Renal cortex interstitium (tissue), 11 donors: ENCODE data around the gene CLEC2L. TPM values are rescaled to one million over a fixed set of nuclear protein-coding genes. Genes with fewer than 3 reads are reported as not detected.
"Not testable (repeated sequence)": the region's sequence is repeated elsewhere in the genome, so short reads cannot be mapped to it uniquely, and the experiment has no call there.

Source experiments
- DNase-seq, 11 donors: peaks; one replicate each; pipeline ENCODE4 v3.0.0-alpha.2; 2013; ENCODE audit warnings: low read depth in 9 of 11, low spot score in 4 of 11; ENCODE audit errors: extremely low read depth in 1 of 11
- polyA plus RNA-seq, 3 donors: library from polyadenylated mRNA; unstranded; fragments of 120-200 nt; gene quantifications; one replicate each; pipeline ENCODE4 v1.2.1, GENCODE V29; 2013; ENCODE audit not compliant: insufficient read length in 3 of 3

CLEC2L gene
- polyA plus RNA-seq, 3 donors: 1.00 to 1.3 (median 1.0) TPM

DNA sequence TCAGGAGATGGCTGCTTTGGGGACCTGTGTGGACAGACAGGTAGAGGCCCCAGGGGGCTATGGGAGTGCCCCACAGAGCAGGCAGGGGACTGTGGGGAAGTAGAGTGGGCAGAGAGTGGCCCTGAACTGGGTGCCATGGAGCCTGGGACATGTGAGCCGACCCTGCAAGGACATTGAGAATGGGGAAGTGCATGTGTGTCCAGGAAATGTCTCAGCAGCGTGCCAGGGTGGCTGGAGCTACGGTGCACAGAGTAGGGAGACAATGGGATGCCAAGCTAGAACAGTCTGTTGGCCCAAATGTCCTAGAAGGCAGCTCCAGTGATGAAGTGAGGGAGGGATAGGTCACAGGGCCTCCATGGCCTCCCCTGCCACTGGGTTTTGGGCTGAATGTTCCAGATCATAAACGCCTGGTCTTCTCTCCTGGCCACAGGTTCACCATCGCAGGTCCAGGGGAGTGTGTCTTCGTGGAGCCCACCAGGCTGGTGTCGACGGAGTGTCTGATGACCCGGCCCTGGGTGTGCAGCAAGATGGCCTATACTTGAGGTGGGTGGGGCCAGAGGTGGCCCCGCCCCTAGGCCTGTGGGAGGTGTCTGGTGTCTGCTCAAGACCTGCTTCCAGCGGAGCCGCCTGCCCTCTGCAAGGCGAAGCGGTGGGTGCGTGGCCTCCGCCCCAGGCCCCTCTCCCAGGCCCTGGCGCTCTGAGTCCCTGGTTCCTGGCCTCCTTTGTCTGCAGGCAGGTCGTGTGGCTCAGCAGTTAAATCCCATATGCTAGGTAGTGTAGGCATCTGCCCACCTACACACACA, 20.5 kb downstream of the CLEC2L start:
- DNase-seq: no peak

DNA sequence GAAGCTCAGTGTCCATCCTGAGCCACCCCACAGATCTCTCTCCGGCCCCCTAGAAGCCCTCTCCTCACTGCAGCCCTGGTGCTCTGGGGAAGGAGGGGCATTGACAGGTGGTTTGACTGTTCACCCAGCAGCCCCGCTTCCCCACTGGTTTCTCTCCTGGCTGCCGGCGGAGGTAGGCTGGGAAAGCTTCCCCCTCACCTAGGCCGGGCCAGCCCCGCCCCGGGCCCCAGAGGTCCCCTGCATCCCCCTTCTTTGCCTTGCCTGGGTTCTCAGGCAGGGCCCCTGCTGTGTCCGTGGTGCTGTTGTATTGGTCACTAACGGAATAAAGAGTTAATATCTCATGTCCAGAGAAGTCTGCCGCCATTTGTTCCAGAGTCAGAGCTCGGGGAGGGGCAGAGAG, 21.2 kb downstream of the CLEC2L start:
- no peak for DNase-seq

DNA sequence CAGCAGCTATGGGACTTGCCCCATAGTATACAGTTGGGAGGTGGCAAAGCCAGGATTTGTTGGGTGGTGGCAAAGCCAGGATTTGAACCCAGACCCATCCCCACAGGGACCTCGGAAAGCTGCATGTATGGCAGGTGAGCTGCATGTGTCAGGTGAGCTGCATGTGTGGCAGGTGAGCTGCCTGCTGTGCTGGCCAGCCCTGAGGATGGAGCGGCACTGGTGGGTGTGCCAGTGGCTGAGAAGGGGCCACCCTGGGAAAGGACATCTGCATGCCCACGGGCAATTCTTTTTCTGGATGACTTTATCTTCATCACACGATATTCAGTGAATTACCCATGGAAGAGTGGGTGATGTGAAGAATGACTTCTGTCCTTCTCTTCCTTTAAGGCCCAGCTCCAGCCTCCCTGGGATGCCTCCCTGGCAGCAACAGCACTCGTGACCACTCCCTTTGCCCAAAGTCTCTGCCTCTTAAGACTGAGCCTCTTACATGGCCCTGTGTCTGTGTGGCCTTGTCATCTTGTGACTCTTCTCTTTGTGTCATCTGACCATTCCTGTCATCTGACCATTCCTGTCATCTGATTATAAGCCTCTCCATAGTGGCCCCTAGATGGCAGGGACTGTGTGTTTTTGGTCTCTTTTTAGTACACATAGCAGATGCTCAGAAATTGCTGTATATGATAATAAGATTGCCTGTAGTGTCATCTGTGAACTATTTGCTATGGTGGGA, 25.0 kb downstream of the CLEC2L start:
- no peak for DNase-seq

DNA sequence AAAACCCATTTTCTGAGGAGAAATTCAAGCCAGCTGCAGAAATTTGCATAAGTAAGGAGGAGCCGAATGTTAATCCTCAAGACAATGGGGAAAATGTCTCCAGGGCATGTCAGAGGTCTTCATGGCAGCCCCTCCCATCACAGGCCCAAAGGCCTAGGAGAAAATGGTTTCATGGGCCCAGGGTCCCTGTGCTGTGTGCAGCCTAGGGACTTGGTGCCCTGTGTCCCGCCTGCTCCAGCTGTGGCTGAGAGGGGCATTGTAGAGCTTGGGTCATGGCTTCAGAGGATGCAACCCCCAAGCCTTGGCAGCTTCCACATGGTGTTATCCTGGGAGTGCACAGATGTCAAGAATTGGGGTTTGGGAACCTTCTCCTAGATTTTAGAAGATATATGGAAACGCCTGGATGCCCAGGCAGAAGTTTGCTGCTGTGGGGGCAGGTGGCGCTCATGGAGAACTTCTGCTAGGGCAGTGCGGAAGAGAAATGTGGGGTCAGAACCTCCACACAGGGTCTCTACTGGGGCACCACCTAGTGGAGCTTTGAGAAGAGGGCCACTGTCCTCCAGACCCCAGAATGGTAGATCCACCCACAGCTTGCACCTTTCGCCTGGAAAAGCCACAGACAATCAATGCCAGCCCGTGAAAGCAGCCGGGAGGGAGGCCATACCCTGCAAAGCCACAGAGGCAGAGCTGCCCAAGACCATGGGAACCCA, 30.7 kb downstream of the CLEC2L start:
- not testable (repeated sequence) for DNase-seq

DNA sequence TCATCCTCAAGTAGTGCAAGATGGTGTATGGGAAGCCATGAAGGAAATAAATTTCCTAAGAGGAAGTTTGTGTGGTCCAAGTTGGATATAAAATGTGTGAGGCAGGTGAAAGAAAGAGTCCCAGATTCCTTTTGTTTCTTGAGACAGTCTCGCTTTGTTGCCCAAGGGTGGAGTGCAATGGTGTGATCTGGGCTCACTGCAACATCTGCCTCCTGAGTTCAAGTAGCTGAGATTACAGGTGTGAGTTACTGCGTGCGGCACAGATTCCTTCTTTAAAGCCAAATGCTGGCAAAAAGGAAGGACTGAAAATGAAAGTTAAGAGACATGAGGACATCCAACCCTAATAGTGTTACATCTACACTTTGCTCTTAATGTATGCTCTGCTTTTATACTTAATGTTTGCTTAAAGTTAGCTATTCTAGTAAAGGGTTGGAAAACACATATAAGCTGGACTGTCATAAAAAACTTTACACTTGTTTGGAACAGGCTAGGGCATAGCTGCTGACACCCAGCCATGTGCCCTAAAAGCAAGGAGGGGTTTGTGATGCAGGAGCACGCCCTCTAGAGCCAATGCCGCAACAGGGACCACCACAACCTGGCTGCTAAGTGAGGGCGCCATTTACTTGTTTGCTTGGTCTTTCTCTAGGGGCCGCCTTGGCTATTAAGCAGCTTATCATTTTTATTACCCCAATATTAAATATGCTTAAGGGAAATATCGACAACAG, 34.5 kb downstream of the CLEC2L start:
- no peak for DNase-seq

DNA sequence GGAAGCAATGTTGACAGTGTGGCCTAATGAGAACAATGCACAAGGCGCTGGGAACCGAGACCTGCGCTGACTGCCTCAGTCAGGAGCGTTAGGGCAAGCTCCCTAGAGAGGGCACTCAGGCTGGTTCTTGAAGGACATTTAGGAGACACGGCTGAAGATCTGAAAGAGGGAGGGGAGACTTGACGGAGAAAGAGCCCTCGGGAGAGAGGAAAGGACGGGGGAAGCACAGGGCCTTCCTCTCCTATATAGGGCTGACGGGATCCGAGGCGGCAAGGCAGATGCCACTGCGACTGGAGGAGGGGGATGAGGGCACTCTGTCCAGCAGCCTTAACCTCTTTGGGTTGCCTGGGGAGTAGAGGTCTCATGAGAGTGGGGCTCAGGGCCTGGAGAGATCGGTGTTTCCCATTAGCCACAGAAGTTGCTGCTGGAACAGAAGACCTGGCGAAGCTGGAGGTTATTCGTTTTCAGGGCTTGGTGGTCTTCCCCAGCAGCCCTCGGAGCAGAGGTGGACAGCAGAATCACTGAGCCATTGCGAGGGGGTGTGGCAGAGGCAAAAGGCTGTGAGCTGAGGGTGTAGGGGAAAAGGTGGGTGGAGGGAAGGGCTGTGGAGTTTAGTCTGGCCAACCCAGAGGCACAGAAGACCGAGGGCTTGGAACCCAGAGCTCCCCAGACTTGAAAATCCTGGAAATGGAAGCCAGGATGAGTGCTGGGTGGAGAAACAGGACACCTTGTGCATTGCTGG, 36.0 kb downstream of the CLEC2L start:
- no peak for DNase-seq

DNA sequence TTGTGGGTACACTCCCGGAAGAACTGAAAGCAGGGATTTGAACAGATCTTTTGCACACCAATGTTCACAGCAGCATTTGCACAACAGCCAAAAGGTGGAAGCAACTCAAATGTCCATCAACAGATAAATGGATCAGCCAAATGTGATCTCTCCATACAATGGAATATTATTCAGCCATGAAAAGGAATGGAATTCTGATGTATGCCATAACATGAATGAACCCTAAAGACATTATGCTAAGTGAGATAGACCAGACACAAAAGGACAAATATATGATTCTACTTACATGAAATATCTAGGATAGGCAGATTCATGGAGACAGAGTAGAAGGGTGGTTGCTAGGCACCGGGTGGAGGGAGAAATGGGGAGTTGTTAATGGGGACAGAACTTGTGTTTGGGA, 36.7 kb downstream of the CLEC2L start:
- no peak for DNase-seq

DNA sequence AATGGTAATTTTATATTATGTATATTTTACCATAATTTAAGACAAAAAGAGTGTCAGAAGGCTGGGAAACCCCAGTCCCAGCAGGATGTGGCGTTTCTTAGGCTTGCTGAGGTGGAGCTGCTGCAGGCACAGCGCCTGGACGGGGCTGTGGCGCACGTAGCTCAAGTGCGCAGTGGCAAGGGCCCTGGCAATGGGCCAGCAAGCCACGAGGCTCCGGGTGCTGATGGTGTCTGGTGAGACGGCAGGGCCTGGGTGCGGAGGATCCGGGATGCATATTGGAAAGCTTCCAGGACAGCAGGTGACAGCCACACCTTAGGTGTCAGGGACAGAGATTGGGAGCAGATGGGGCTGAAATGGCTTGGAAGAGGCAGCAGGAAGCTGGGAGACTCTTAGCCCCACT, 37.2 kb downstream of the CLEC2L start:
- no peak for DNase-seq

DNA sequence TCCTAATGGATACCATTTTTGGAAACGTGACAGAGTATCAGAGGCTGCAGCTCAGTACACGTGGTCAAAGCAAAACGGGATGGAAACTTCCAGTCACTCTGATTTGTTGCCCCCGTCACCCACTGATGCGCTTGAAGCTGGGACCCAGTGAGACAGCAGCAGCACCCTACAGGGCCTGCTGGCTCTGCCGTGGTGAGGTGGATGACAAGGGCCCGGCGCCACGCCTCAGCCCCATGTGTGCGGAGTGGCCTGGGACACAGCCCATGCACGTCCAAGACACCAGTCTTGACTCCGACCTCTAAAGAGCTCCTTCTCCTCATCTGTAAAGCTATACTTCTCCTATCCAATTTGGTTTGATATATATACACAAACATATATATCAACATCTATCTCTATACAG, 39.0 kb downstream of the CLEC2L start:
- no peak for DNase-seq

DNA sequence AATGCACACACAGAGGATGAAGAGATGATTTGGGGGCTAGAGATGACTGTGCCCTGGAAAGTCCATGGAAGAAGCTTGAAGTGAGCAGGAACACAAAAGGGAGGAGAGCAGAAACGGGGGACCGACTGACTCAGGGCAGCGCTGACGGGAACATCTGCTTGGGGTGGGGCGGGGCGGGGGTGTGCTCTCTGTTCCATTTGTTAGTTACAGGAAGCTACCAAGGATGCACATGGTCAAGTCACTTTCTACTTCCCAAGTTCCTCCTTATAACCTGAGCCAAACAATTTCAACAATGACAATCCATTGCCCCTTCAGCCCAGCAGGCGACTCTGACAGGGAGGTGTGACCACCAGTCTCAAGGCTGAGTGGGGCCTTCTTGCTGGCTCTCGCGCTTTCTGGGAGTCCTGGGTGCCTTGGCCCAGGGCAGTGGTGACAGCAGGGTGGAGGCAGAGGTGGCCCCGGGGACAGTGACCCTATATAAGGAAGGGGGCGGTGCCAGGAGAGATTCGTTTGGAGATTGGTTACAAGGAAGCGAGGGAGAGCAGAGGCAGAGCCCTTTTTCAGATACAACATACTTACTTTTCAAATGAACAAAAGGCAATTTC, 39.6 kb downstream of the CLEC2L start:
- no peak for DNase-seq

DNA sequence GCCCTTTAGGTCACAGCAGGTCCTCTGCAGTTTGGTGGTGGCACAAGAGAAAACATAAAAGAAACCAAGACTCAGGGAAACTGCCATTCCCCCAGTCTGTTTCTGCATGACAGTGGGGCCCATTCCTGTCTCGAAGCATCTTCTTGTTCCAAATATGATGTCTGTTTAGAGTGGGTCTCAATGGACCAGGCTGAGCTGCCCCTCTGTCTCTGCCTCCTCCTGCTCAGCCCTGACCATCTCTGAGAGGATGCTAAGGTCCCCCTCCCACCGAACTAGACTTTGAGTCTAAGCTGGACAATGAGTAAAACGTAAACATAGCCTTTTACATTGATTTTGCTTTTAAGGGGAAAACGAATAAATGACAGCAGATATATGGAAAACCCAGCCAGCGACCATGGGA, 40.4 kb downstream of the CLEC2L start:
- DNase-seq: no peak

DNA sequence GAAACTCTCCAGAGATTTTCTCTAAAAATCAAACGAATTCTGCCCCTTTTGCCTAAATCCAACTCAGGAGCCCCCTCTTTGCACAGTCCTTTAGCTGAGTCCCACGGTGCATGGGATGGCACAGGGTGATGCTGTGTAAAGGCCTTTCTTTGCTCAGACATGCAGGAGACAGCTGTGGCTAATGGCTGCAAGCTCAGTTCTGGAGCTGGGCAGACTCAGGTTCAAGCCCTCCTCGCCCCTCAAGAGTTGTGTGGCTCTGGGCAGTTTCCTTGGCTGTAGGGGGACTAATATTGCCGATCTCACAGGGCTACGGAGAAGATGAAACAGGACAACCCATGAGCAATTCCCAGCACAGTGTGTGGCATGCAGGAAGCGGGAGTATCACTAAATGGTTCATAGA, 42.6 kb downstream of the CLEC2L start:
- no peak for DNase-seq

DNA sequence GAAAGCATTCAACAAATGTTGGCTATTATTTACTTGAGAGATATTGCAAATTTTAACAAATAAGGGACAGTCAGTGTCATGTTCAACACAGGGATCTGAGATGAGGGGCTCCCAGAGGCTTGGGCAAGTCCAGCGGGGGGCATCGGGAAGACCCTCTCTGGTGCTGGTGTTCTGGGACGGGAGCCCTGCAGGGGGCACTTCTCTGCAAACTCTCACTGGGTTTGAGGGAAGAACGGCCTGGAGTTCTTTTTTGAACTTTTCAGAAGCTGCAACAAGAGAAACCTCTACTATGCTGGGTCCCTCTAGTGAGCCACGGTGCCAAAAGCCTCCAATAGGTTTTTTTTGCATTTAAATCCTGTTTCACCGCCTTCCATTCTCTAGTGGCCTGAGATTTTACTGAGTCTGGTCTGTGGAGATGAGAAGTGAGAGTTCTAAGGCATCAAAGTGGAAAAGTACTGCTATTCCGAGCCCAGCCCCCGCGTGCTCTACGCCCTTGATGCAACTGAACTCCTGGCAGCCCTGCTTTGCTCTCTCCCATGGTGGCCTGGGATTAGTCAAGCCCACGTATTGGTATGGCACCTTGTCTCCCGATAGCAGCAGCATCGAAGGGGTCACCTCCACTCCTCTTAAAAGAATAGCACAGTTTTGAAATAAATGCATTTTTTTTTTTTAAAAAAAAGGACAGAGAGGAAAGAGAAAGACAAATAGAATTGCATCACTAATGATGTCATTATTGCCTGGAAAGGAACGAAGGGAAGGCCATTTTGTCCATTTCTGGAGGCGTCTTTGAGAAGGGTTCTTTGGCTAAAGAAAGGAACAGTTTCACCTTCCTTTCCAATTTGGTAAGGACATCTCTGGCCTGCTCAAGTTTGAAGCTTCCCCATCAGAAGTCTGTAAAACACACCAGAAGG, 43.5 kb downstream of the CLEC2L start:
- no peak for DNase-seq

DNA sequence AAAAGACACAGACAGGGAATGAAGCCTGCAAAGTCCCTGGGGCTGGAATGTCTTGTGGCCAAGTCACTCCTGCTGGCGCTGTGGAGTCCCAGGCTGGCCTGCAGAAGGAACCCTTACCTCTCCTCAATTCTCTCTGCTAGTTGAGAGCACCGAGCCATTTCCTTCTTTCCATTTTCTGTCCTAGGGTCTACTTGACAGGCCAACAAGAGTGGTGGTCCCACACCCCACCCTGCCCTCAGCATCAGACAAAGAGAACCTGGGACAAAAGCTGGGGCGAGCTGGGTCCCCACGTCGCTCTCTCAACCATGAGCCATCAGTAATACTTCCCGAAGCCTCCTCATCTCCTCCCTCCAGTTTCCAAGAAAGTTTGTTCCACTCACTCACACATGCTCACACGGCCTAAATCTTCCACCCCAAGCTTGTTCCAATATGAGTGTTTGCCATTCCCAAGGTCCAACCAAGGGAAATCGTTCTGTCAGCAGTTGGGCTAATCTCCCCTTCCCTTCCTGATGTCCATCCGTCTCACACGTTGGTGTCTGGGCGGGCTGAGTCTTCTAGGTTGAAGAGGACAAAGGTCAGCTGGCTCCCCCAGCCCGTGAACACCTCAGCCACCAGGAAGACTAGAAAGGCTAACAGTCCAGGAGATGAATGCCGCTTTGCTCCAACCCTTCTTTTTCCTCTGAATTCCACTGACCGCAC, 44.3 kb downstream of the CLEC2L start:
- DNase-seq: no peak

DNA sequence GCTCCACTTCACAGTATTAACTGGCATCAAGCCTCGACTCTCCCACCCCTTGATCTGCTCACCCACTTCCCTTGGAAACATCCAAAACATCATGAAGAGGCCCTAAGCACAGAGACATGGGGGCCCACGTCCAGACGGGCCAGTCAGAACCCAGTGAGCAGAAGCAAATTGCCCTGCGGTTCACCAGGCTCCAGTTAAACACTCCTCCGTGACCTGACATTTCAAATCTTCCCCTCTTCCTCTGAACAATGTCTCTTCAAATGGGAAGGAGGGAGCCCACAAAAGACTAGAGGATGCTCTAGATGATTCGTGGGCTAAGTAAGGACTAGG, 44.8 kb downstream of the CLEC2L start:
- DNase-seq: no peak

DNA sequence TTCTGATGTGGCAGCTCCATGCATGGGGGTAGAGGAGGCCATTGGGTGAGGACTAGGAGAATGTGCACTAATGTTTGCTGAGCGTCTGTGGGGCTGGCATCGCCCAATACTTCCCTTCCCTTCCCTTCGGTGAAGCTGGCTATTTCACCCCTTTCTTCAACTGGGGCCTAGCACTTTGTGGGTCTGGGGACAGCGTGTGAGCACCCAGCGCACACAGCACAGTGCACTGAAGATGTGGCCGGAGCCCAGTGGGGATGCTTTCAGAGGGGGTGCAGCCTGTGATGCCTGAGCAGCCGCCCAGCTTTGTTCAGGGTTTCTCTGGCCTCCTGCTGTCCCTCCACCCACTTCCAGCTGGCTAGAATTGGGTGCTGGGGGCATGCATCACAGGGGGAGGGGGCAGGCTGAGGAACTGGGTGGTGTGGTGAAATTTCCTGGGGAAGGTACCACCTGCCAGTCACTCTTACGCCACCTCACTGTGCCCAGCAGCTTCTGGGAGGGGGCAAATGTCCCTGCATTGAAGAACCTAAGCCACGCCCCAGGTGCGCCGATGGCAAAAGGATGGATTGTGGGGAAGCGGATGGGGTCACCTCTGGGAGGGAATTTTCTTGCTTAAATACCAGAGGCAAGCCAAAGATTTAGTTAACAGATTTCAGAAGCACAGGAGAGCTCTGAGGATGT, 45.5 kb downstream of the CLEC2L start:
- DNase-seq: no peak
